SK-N-MC (cell line): ENCODE results near the gene HCFC1.

ENCODE experiments used
- EZH2 ChIP-seq: fragments of 200-600 bp; sonication (generic); IDR thresholded peaks from one replicate; pipeline ENCODE4 v1.6.1; 2017; ENCODE audit warnings: antibody characterized with exemption
- POLR2AphosphoS5 ChIP-seq: IDR thresholded peaks from 2 replicates; pipeline ENCODE4 v1.6.1; 2012; ENCODE audit warnings: mild to moderate bottlenecking, low read depth, low read length, borderline replicate concordance

DNA sequence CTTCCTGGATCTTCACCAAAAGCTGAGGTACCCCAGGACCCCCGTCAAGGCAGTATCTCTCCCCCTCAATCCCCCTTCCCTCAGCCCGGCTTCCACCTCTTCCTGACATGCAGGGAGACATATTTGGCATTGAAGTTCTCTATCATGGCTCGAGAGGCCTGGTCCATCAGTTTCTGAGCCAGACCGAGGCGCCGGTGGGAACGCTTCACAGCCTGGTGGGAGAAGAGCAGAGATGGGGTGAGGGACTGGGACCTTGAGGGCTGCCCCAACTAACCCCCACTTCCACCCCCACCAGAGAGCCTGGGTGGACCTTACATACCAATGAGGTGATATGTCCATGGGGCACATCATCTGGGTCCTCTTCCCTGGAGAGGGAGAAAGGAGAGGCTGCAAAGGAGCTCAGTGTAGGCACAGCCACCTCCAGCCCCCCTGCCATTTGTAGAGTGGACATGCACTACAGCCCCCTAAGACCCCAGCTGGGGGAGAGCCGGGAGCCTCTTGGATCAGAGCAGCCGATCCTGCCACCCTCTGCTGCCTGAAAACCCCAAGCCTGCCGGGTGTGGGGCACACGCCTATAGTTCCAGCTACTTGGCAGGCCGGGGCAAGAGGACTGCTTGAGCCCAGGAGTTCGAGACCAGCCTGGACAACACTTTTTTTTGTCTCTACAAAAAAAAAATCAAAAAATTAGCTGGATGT is 39.2 kb downstream of the HCFC1 start:
- TF ChIP-seq POLR2AphosphoS5 (no peak), EZH2 (no peak)
